Limb (tissue), 2 donors: ENCODE data around the gene NPRL2.
A peak's percentile ranks its signal among the peaks of the same experiment; 100 is the strongest.

Source experiments
- DNase-seq, 2 donors: peaks; one replicate each; pipeline ENCODE4 v3.0.0-alpha.2; 2016; ENCODE audit errors: extremely low spot score in 2 of 2

NPRL2 gene

DNA sequence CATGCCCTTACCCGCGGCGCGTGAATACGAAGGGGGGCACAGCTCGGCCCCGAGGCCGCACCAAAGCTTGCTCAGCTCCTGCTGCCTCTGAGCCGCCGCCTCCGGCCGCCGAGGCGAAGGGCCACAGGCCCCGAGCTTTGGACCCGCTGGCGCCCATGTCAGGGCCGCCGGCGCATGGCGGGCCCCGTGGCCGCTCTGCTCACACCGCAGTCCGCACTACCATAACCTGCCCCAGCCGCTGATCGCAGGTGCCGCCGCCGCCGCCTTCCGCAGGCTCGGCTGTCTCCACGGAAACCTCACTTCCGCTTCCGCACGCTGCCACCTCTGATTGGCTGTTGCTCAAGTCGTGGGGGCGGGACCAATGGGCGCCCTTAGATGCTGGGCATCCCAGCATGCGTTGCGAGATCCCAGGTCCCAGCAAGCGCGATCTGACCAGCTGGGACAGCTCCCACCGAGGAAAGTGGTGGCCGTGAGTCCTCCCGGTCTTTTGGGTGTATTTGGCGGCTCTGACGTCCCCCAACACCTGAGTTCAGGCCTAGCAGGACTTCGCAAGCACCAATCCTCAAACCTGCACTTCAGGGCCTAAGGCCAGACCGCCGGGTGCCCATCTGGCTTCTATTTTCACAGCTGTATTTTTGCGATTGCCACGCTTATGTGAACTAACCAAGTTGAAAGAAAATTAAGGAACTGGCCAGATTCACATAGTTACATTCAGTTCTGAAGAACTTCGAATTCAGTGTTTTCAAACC lies 22.5 kb downstream of the NPRL2 start, which contains the start of gene TUSC2:
Gene TUSC2, minus strand, starts transcription at position 281 of the 749 bp plus-strand sequence. Its CDS starts 124 bp downstream, at position 157.
- peak; percentile 95 to 96 for DNase-seq

DNA sequence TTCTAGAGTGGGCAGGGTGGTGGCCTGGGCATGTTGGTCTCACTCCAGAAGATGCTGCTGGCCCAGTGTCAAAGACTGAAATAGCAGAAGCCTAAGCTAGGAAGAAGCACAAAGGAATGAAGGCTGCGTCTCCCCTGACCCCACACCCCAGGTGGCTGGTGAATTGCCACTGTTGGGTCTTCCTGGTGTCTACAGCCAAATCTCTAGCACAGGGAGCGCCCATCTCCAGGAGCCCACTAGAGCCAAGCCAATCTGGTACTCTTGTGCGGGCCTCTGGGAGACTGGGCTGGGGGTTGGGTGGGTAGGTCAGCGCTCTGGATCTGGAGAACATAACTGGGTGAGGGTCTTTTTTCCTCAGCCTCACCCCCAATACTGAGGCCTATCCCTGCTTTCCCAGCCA lies 23.4 kb downstream of the NPRL2 start:
- no peak for DNase-seq

DNA sequence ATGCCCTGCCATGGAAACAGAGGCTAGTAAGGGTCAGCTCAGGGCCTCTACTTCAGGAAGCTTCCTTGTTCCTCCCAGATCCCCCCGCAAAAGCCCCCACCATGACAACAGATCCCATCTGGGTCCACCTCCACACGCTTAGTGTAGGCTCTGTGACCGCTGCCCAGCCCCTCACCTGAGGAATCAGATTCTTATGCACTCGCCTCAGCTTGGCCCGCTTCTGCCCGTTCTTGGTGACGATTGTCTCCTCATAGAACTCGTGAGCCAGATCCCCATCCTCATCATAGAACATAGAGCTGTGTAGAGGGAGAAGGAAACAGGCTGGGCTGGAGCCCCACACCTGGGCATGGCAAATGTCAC lies 24.4 kb downstream of the NPRL2 start:
- no peak for DNase-seq

DNA sequence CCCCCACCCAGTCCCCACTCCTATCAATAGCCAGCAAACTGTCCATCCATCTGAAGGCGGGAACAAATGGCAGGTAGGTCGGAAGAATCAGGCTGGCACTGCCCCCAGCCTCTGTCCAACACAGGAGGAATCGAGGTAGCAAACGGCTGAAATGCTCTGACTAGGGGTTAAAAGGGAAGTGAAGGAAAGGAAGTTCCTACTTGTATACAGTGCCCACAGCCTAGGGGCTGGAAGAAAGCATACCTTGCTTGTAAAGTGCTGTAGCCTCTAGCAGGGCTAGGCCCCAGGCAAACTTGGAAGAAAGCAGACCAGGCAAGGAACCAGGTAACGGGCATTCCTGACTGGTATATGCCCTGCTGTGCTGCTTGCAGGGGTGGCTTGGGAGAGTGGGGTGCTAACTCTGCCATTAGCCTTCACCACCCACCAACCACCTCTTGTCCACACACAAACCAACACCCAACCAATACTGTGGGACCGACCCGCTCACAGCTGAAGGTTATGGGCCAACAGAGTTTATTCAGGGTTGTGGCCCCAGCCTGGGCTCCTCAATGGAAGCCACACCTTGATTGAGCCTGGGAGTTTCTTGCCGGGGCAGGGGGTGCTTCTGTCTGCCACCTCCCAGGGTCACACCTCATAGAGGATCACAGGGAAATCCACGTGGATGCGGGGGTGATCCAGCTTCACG lies 24.9 kb downstream of the NPRL2 start:
- no peak for DNase-seq

DNA sequence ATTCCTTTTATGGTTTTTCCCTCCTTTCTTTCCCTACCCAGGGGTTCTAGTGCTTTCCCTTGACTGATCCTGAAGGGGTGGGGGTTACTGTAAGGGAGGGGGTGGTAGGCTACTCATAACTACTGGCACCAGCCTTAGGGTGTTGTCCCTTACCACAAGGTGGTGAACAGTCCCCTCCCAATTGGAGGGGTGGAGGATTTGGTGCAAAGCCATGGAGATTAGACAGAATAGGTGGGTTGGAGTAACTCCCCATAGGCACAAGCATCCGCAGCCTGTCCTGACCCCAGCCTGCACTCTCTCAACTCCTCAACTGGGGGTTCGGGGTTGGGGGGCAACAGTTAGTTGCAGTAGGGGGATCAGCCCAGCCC lies 25.5 kb downstream of the NPRL2 start:
- no peak for DNase-seq

DNA sequence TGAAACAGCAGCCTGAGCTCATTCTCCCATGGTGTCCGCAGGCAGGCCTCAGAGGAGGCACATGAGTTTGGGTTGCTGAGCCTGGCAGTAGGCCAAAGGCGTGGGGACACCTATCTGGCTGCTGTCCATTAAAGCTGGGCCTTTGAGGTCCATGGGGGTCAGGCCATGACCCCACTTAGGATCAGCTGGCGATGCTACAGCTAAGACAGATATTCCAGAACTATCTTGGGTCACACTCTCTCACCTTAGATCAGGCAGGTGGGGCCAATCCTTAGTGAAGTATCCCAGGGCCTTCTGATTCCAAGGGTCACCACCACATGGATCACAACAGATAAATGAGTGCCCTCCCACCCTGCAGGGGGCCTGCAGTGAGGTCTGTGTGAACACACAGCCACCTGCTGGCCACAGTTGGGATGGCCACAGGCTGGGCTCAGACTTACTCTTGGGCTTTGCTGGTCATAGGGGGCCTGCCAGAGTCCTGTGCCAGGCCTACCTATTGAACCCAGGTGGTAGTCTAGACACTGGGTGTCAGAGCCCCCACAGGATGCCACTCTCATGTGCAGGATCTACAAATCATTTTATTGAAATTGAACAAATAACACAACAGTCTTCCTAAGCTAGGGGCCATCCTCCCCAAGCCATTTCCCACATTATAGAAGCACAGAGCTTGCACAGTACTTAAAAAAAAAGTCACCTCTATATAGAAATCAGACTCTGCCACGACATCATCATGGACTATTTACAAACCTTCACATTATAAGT lies 26.0 kb downstream of the NPRL2 start:
- DNase-seq, result peak in 1 of 2 donors; percentile 81

DNA sequence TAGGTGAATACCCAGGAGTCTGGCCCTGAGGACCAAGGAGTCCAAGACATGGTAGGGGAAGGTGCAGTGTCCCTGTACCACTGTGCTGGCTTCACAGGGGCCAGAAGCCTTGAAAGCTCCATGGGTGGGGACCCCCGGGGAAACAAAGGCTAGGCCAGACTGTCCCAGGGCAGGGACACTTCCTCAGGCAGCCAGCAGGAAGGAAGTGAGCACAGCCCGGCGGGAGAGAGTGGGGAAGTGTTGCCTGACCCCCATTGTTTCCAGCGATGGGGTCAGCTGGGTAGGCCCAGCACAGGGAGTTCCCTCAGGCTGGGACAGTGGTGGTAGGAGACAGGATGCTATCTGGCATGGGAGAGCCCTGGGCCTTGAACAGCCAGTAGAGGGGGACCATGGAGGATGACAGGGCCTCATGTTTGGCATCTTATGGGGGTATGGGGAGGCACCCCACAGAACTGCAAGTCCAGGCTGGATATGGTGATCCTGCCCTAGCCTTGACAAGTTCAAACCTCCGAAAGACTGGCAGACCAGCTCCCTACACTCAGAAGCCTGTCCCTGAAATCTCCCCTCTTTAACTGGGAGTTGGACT lies 26.9 kb downstream of the NPRL2 start:
- DNase-seq, result no peak

DNA sequence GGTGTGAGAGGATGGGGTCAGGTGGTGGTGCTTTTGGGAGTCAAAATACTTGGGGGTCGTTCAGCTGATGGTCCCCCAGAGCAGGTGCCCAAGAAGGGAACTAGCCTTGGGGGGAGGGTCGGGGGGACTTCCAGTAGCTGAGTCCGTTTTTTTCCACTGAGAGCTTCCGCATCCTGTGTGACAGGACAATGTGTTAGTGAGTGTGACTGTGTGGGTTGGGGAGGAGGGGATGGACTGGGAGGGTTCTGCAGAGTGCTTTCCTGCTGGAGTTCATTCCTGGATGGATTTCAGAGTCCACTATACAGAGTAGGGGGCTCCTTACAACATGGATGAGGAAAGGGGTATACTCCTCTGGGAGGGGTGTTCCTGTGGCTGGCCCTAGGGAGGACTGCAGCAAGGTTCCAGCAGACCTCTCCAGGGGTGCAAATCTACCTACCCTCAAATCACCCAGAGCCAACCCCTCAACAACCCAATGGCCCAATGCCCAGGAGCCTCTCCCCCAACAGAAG lies 27.4 kb downstream of the NPRL2 start:
- DNase-seq, result no peak

DNA sequence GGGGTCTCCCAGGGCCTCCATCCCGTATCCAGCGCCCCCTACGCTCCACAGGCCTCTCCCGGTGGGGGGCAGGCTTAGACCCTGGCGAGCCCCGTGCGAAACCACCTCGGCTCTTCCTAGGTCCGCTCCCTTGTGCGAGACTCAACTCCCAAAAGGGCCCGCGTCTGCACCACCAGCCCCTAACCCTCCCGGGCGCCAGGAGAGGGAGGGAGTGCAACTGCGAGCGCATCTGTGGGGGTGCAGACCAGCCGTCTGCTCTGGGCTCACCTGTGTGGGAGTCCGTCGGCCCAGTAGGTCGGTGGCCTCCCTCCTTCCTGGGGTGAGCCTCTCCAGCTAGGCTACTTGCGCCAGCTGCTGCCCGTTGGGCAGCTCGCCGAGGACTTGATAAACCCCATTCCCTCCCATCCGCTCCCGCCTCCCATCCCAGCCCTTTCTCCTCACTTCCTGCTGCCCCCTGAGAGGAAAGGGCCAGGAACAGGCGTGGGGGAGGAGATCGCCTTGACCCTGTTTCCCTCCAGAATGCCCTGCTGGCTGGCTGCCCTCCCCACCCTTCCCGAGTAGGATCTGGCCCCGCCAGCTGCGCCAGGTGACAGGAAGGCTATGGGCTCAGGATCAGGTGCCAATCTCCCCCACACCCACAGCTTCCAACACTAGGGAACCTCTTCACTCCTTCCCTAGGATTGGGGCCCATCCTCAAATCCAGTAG lies 28.0 kb downstream of the NPRL2 start, which contains the start of gene HYAL2:
Gene HYAL2, minus strand, starts transcription at position 360 of the 706 bp plus-strand sequence. CDS start 2,256 bp downstream, outside the sequence.
- DNase-seq, result no peak

DNA sequence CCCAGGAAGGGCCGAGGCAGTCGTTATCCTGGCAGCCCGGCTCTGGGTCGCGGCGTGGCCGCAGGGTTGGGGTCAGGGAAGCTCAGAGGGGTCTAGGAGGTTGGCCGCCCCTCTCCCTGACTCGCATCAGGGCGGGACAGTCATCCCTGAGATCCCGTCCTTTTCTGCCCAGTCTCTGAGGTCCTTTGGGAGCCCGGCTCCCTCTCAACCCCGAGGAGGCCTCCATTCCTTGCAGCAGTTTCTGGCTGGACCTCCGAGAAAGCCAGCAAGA lies 28.5 kb downstream of the NPRL2 start:
- no peak for DNase-seq

DNA sequence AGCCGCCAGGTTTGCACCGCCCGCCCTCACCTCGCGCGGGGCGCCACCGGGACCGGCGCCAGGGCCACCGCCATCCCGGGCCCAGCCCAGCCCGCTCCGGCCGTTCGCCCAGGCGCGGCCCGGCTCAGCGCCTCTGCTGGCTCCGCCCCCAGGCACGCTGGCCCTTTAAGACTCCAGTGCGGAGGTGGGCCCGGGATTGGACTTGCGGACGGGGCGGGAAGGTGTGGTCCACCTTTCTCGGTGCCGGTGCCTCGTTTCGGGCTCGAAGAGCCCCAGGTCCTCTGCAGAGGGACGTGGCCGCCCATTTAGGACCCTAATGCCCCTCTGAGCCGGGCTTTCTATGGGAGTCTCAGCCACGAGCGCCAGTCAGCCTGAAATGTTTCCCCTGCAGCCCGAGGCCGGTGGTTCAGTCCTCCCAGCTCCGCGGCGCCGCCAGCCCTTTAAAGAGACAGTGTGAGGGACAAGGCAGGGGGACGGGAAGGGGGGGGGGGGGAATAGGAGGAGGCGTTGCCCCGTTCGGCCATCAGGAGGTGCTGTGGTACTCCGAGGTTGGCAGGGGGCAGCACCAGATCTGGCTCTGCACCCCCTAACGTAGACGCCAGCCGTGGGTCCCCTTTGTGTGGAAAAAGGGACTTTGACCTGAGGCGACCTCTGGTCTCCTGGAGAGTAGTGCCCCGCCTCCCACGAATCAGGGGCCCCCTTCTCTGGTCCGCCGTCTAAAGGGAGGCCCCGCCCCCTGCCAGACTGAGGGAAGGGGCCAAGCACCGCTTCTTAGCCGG lies 29.1 kb downstream of the NPRL2 start:
- DNase-seq, result peak; percentile 92 to 94

DNA sequence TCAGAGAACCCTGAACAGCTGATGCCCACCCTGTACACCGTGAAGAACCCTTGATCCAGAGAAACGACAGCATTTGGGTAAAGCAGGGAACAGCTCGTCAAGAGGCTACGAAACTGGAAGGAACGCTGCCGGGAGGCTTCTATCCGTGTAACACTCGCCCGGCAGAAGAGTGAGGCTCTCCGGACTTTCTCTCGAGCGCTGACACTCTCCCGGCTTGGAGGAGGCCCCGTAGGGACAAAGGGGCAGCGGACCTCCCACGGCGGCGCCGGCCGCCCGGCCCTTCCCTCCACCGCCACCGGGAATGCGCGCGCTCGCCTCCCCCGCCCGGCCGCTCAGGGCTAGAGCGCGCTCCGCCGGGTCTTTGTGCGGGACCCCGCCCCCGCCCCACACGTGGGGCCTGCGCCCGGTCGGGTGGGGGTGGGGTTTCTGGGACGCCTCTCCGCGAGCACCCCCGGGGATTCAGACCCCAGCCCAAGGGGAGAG lies 29.7 kb downstream of the NPRL2 start:
- DNase-seq, result peak; percentile 75 to 92

DNA sequence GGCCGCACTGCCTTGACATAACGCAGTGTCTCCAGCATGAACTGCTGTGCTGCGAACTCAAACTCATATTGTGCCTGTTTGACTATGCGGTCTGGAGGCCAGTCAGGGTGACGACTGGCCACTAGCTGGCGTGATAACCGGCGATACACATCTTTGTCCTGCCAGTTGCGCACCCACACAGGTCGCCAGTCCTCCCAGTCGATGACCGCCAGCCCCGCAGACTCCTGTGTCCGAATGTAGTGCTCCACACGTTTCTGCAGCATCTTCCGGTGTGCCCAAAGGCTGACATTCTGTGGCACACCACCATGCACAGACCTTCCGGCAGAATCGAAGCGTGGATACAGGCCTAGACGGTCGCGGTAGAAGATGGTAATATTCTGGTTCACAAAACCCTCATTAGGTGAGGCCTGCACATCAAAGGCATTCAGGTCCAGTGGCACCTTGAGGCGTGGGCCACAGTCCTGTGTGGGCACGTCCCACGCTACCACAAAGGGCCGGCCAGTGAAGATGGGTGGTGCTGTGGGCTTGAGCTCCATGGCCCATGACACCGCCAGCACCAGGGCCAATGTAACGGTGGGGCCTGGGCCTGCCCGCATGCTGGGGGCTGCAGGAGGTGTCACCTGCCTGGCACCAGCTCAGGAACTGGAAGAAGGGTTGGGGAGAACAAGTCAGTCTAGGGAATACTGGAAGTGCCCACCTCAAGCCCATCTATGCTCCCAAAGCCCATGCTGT lies 30.5 kb downstream of the NPRL2 start:
- DNase-seq, result no peak

DNA sequence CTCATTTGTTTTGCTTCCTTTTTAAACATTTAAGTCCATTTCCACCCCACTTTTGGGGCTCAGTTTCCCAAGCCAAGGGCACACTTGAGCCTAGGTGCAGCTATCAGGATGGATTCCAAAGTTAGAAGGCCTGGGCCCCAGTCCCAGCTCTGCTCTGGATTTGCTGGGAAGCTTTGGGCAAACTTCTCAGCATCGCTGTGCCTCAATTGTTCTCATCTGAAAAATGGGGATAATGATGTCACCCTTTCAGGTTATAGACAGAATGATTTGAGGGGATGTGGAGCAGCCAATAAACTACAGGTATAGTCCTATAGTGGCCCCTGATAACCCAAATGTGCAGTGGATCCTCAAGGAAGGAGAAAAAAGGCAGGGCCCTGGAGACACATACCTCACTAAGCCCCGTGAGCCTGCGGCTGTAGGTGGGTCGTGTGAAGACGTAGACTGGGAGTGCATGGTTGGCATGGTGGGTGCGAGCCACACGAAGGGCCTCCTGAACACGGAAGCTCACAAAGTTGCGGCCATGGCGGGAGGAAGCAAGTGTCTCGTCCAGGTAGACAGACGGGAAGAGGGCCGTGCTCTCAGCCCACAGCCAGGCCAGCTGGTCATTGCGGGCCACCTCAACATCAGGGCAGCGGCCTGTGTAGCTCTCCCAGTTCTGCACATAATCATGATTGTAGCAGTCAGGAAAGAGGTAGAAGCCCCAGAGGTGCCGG lies 31.2 kb downstream of the NPRL2 start:
- DNase-seq, result no peak

DNA sequence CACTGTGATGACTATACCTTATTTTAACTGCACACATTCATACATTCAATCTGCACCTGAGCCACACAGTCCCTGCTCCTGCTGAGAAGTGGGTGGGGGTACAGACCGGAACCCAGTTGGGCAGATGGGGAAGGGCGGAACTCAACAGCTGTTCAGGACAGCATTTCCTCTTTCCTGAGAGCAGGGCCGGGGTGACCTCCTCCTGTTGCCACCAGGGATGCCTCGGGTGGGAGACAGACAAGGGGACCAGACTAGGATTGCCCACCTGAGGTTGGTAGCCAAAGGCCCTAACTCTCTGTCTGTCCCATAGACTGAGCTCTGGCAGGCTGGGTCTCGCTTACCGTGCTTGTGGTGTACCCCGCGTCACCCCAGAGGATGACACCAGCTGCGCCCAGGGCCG lies 32.0 kb downstream of the NPRL2 start:
- DNase-seq, result no peak

DNA sequence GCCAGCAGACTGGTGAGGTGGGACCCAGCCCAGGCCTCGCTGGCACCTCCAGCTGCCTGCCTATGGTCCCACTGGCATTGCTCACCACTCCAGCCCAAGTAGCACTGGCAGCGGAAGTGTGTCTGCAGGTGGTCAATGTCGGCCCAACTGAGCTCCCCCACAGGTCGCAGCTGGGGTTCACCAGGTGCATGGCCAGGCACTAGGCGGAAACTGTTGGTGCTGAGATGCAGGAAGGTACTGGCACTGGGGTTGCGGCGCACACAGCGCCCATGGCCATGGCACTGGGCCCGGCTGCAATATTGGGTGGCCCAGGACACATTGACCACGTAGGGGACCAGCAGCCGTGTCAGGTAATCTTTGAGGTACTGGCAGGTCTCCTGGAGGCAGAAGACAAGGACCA lies 32.4 kb downstream of the NPRL2 start:
- no peak for DNase-seq

DNA sequence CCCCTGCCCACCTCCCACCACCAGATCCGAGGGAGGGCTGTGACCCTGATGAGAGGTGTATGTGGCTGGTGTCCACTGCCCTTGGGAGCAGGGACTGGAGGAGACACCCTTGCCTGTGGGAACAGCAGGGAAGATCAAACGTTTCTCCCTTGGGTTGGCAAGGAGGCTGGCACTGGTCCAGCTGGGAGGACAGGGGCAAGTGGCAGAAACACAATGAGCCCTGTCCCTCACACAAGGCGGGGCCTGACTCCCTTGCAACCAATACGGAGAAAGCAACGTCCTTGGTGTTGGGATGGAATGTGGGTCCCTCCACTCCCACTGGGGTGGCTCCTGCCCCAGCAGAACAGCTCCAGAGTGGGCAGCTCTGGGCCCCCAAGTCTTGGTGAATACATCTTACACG lies 33.3 kb downstream of the NPRL2 start:
- DNase-seq, result no peak

DNA sequence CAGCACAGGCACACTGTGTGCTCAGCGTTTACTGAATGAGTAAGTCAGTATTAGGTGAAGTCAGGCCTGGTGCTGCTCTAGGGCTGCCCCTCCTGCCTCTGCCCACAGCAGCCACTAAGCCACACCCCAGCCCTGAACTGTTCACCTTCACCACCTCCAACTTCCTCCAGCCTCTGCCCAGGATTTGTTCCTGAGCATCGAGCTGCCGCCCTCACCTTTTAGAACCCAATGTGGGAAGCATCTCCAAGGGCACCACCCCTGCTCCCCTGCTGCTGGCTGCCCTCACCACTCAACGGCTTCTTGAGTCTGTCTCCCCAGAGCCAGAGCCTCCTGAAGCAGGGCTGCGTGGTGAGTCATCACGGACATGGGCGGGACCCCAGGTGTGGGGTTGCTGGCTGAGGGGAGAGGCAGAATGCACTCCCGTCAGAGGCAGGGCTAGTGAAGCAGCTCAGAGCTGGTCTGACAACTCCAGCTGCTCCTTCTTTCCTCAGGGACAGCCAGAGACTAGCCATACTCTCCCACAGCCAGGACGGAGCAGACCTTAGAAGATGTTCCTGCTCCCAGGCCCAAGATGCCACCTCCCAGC lies 33.8 kb downstream of the NPRL2 start:
- DNase-seq, result no peak

DNA sequence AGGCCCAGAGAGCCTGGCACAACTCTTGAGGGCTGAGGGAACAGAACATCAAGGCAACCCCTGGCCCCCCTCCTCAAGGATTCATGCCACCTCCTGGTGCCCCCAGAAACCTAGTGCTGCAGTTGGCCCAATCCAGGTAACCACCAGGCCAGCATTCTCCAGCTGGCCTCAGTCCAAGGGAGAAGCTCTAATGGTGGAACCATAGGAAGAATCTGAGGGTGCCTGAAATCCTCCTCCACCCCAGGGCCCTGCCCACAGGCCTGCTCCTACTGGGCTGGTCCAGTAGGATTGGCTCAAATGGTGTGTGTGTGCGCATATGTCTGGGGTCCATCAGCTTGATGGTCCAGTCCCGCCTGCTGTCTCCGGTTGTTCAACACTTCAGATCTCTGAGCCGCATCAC lies 35.8 kb downstream of the NPRL2 start:
- DNase-seq, result no peak
